ENCODE data around the gene NHEJ1.

The NHEJ1 gene

DNA sequence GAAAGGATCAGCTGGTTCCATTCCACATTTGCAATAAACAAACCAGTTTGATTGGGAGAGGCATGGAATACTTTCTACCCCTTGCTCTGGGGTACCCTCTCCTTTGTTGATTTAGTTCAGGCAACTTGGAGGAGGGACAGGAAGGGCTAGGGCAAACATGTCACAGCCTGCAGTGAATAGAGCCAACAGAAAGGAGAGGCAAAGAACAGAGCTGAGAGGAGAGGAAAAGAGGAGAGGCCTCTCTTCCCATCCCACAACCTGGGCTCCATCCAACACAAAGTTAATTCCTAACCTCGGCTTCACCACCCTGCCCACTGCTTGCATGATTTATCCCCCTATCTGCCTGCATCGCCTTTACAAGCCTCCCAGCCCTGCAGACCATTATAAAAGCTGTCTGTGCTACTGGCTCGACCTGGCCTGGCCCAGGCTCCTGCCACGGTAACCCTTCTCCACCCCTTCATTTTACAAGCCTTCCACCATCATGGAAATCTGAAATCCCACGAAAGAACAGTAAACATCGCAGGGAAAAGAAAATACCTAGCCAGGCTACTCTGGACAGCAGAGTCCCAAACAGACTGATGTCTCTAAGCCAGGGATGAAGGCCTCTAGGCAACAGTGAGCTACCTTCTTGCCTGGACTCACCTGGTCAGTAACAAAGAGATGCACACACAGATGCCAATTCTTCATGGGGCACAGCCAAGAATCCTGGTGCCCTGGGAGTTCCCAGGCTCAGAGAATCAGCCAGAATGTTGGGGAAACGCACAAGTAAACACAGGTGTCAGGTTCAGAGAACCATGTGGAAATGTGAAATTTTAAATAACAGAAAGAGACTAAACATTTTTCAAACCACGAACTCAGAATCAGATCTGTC lies 43.6 kb downstream of the NHEJ1 start:
- no peak overlapping the region for H3K4me3 ChIP-seq (ENCODE audit: control insufficient read depth, low read depth, low read length)
- DNase-seq (ENCODE audit: low read depth): no peak
- TF ChIP-seq, protein P1, sequence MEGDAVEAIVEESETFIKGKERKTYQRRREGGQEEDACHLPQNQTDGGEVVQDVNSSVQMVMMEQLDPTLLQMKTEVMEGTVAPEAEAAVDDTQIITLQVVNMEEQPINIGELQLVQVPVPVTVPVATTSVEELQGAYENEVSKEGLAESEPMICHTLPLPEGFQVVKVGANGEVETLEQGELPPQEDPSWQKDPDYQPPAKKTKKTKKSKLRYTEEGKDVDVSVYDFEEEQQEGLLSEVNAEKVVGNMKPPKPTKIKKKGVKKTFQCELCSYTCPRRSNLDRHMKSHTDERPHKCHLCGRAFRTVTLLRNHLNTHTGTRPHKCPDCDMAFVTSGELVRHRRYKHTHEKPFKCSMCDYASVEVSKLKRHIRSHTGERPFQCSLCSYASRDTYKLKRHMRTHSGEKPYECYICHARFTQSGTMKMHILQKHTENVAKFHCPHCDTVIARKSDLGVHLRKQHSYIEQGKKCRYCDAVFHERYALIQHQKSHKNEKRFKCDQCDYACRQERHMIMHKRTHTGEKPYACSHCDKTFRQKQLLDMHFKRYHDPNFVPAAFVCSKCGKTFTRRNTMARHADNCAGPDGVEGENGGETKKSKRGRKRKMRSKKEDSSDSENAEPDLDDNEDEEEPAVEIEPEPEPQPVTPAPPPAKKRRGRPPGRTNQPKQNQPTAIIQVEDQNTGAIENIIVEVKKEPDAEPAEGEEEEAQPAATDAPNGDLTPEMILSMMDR (IDR thresholded peaks at IDR 0.05; ENCODE audit: control insufficient read depth, insufficient read depth, low read depth, low read length, missing control alignments): no peak

DNA sequence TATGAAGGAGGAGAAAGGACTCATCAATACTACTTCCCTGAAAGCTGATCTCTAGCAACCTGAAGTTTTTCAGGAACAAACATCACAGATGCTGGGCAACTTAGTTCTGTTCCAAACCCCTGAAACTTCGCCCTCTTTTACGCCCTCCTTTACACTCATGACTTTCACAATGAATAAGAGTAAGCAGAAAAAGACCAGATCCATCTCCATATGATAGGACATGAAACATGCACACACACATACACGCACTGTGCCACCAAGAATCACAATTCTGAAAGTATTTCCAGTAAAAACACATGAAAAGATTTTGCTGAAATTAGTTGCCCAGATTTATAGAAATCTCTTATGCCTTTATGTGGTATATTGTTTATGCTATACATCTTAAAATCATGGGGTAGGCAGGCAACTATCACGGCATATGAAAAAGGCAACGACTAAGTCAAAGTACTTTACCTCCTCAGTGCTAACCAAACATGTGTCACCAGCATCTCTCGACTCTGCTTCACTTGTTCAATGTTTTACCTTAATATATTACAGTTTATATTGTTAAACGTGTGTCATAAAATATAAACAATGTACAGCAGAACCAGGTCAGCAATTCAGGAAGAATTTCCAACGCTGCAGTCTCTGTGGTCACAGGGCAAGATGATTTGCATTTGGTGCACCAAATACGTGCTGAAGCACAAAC lies 47.8 kb downstream of the NHEJ1 start:
- TF ChIP-seq, protein P1 (IDR thresholded peaks at IDR 0.05; ENCODE audit: control insufficient read depth, insufficient read depth, low read depth, low read length, missing control alignments): no peak
- DNase-seq (ENCODE audit: low read depth): no peak
- no peak overlapping the region for H3K4me3 ChIP-seq (ENCODE audit: control insufficient read depth, low read depth, low read length)

DNA sequence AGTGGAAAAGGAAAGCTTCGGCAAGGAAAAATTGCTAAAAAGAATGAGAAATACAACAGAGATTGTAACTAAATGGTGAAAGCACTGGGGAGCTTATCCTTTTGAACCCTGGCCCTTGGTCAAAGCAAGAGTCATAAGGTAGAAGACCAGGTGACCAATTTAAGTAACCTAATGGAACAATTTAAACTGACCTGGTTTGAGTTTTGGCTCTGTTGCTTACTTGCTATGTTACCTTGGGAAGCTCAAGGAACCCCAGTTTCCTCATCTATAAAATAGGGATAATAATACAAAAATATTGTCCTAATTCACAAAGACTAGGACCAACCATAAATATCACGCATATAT lies 48.6 kb downstream of the NHEJ1 start:
- DNase-seq (ENCODE audit: low read depth): no peak
- TF ChIP-seq, protein P1 (IDR thresholded peaks at IDR 0.05; ENCODE audit: control insufficient read depth, insufficient read depth, low read depth, low read length, missing control alignments): no peak
- H3K4me3 ChIP-seq (ENCODE audit: control insufficient read depth, low read depth, low read length): no peak overlapping the region

DNA sequence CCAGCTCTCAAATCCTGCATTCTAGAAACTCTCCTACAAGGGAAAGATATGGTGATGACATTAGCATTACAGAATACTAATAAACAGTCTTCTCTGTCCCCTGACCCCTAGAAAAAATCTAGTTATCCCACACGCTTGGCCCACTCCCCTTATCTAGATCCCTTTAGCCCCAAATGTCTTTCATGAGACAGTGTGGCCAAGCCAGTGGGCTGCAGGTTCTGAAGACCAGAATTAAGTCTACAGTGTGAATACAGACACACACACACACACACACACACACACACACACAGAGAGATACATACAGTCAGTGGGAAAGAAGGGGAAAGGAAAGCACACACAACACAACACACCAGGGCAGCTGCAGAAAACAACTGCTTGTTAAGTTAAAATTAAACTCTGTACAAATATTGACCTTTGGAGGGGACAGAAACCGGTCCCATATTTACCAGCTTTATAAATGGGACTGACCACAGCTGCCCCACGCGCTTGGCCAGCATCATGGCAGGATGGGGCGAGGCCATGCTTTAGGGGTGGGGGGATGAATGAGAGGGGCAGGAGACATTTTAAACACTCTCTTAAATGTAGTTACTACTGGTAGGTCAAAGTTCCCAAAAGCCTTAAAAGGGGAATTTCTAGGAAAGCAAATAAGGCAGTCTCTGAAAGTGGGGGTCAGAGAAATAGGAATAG lies 49.1 kb downstream of the NHEJ1 start:
- TF ChIP-seq, protein P1 (IDR thresholded peaks at IDR 0.05; ENCODE audit: control insufficient read depth, insufficient read depth, low read depth, low read length, missing control alignments): no peak
- no peak overlapping the region for H3K4me3 ChIP-seq (ENCODE audit: control insufficient read depth, low read depth, low read length)
- no peak for DNase-seq (ENCODE audit: low read depth)

DNA sequence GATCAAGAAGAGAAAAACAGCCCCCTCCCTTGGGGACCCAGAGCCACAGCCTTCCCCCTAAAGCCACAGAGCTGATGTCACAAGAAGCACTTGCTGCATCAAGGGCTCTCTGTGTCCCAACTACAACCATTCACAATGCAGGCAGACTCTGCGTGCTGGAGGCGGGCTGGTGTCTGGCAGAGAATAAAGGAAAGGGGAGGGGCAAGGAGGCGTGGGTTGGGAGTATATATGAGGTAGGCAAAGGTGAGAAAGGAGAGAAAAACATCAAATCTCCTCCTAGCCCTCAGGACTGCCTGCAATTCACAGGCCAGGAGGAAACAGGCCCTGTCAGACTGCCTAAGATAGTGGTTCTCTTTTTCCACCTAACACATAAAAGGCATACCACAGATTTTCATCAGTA lies 51.1 kb downstream of the NHEJ1 start:
- no peak overlapping the region for H3K4me3 ChIP-seq (ENCODE audit: control insufficient read depth, low read depth, low read length)
- DNase-seq (ENCODE audit: low read depth): no peak
- TF ChIP-seq, protein P1 (IDR thresholded peaks at IDR 0.05; ENCODE audit: control insufficient read depth, insufficient read depth, low read depth, low read length, missing control alignments): no peak

DNA sequence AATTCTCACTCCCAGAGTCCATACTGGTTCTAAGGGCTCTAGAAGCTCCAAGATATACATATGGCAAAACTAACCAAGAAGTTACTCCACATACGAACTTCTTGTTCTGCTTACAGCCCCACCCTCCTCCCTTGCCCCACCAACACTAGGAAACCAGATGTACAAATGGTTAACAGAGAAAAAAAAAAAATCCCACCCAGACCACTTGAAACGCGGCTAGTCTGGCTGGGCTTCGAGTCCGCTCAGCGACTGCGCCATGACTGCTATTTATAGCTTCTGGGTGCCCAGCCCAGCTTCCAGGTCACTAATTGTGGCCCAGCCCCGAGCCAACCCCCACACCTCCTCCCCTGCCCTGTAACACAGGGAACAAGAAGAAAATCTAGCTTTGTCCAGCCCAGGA lies 52.9 kb downstream of the NHEJ1 start:
- TF ChIP-seq, protein P1 (IDR thresholded peaks at IDR 0.05; ENCODE audit: control insufficient read depth, insufficient read depth, low read depth, low read length, missing control alignments): no peak
- H3K4me3 ChIP-seq (ENCODE audit: control insufficient read depth, low read depth, low read length): no peak overlapping the region
- DNase-seq (ENCODE audit: low read depth): no peak
